Measurements from ENCODE around the gene FSIP1. TPM values are rescaled to one million over a fixed set of nuclear protein-coding genes. Genes with fewer than 3 reads are reported as not detected.

FSIP1 gene
- total RNA-seq, 4 donors from 2014 or later, result 0.94 to 3.2 (median 2.0) TPM

GRCh38 chr15:39788800-39789565 lies 6.3 kb upstream of the FSIP1 start:
- no peaks in the 10 kb centered on the region for H3K9me3 ChIP-seq
- H3K4me1 ChIP-seq, result peaks cover 3 to 59% (median 5%) of the 10 kb centered on the region in 3 donors
- TF ChIP-seq, protein P1, sequence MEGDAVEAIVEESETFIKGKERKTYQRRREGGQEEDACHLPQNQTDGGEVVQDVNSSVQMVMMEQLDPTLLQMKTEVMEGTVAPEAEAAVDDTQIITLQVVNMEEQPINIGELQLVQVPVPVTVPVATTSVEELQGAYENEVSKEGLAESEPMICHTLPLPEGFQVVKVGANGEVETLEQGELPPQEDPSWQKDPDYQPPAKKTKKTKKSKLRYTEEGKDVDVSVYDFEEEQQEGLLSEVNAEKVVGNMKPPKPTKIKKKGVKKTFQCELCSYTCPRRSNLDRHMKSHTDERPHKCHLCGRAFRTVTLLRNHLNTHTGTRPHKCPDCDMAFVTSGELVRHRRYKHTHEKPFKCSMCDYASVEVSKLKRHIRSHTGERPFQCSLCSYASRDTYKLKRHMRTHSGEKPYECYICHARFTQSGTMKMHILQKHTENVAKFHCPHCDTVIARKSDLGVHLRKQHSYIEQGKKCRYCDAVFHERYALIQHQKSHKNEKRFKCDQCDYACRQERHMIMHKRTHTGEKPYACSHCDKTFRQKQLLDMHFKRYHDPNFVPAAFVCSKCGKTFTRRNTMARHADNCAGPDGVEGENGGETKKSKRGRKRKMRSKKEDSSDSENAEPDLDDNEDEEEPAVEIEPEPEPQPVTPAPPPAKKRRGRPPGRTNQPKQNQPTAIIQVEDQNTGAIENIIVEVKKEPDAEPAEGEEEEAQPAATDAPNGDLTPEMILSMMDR (IDR thresholded peaks at IDR 0.05), result no peak
- no peak for TF ChIP-seq POLR2A (IDR thresholded peaks at IDR 0.05)
- TF ChIP-seq POLR2AphosphoS5 (IDR thresholded peaks at IDR 0.05), result no peak
- TF ChIP-seq EP300 (IDR thresholded peaks at IDR 0.05), result no peak
- no peaks in the 10 kb centered on the region for H3K36me3 ChIP-seq
- no peaks in the 10 kb centered on the region for H3K27me3 ChIP-seq
- WGBS, 2 donors (ENCODE audit: low coverage in 1 of 2), result 40 to 60% methylated on average over 1 to 3 of the region's 3 CpGs
- no peak overlapping the region for H3K4me3 ChIP-seq
- no peak for ATAC-seq
- H3K27ac ChIP-seq, result peak overlapping the region in 3 of 4 donors; percentile 11 to 25 (median 22)

DNA sequence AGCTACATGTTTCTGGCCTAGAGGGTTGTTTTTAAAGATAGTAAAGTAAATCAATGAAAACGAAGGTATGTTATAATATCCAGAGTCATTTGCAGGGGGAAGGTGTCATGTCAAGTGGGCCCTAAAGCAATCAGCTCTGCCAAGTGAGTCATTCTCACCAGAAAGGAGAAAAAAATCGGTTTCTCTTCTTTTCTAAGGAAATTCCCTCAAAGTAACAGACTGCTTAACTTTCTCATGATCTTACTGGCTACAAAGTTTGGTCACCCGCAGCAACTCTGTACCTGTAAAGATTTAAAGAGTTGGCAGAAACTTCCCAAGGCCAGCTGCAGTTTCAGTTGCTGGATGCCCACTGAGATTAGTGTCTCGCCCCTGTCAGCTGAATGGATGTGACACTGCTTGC lies 5.5 kb upstream of the FSIP1 start:
- Histone ChIP-seq H3K4me1 (peaks cover 3 to 67% (median 5%) of the 10 kb centered on the region in 3 donors), H3K27ac (no peak overlapping the region), H3K27me3 (no peaks in the 10 kb centered on the region), H3K4me3 (no peak overlapping the region), H3K36me3 (no peaks in the 10 kb centered on the region), H3K9me3 (no peaks in the 10 kb centered on the region)
- TF ChIP-seq, protein P1 (IDR thresholded peaks at IDR 0.05), result no peak
- TF ChIP-seq EP300 (IDR thresholded peaks at IDR 0.05) (no peak), POLR2A (IDR thresholded peaks at IDR 0.05) (no peak), POLR2AphosphoS5 (IDR thresholded peaks at IDR 0.05) (no peak)
- WGBS, 2 donors (ENCODE audit: low coverage in 1 of 2), result 61 to 72% methylated on average over 4 of the region's 4 CpGs
- no peak for ATAC-seq

GRCh38 chr15:39787479-39787878 lies 4.8 kb upstream of the FSIP1 start:
- Histone ChIP-seq H3K4me1 (peaks cover 3 to 63% (median 5%) of the 10 kb centered on the region in 3 donors), H3K27me3 (no peaks in the 10 kb centered on the region), H3K36me3 (no peaks in the 10 kb centered on the region), H3K4me3 (no peak overlapping the region), H3K27ac (no peak overlapping the region), H3K9me3 (no peaks in the 10 kb centered on the region)
- 0 to 13% methylated on average over 1 of the region's 1 CpG for WGBS, 2 donors (ENCODE audit: low coverage in 1 of 2)
- TF ChIP-seq POLR2A (IDR thresholded peaks at IDR 0.05) (no peak), POLR2AphosphoS5 (IDR thresholded peaks at IDR 0.05) (no peak), EP300 (IDR thresholded peaks at IDR 0.05) (no peak)
- TF ChIP-seq, protein P1 (IDR thresholded peaks at IDR 0.05), result no peak
- no peak for ATAC-seq

GRCh38 chr15:39786447-39787056 lies 3.9 kb upstream of the FSIP1 start:
- peak overlapping the region in 3 of 4 donors; percentile 20 to 50 (median 28) for H3K27ac ChIP-seq
- WGBS, 2 donors (ENCODE audit: low coverage in 1 of 2), result 2 to 6% methylated on average over 5 of the region's 5 CpGs
- peaks cover 3 to 64% (median 5%) of the 10 kb centered on the region in 3 donors for H3K4me1 ChIP-seq
- H3K9me3 ChIP-seq, result no peaks in the 10 kb centered on the region
- H3K4me3 ChIP-seq, result no peak overlapping the region
- no peak for ATAC-seq
- TF ChIP-seq POLR2AphosphoS5 (IDR thresholded peaks at IDR 0.05), result no peak
- TF ChIP-seq, protein P1 (IDR thresholded peaks at IDR 0.05), result peak; percentile 45 to 72 (median 62)
- no peak for TF ChIP-seq EP300 (IDR thresholded peaks at IDR 0.05)
- TF ChIP-seq POLR2A (IDR thresholded peaks at IDR 0.05), result no peak
- no peaks in the 10 kb centered on the region for H3K36me3 ChIP-seq
- no peaks in the 10 kb centered on the region for H3K27me3 ChIP-seq

All from gastroesophageal sphincter (tissue), 4 donors.